H9 (cell line): Measurements from ENCODE around the gene GPR160. TPM values are rescaled to one million over a fixed set of nuclear protein-coding genes. Genes with fewer than 3 reads are reported as not detected.

ENCODE experiments used
- DNase-seq: peaks from one replicate; pipeline ENCODE4 v3.0.0-alpha.2; 2017
- H2AFZ ChIP-seq: one replicate; pipeline ENCODE4 v1.6.1; 2013; ENCODE audit warnings: mild to moderate bottlenecking, low read length, control low read depth, moderate library complexity
- H2AK5ac ChIP-seq: 2 replicates; pipeline ENCODE4 v1.6.1; 2013; ENCODE audit warnings: low read length, control low read depth, mixed read lengths; ENCODE audit not compliant: insufficient read length
- H2BK120ac ChIP-seq: one replicate; pipeline ENCODE4 v1.6.1; 2013; ENCODE audit warnings: low read depth, mild to moderate bottlenecking, low read length, control low read depth, inconsistent platforms; ENCODE audit not compliant: poor library complexity, severe bottlenecking
- H2BK12ac ChIP-seq: 2 replicates; pipeline ENCODE4 v1.6.1; 2013; ENCODE audit warnings: low read length, control low read depth, mixed read lengths, low read depth; ENCODE audit not compliant: insufficient read length
- H2BK15ac ChIP-seq: 2 replicates; pipeline ENCODE4 v1.6.1; 2013; ENCODE audit warnings: low read depth, low read length, control low read depth
- H2BK20ac ChIP-seq: one replicate; pipeline ENCODE4 v1.6.1; 2013; ENCODE audit warnings: low read depth, mild to moderate bottlenecking, low read length, control low read depth, inconsistent platforms; ENCODE audit not compliant: poor library complexity, severe bottlenecking
- H2BK5ac ChIP-seq: 2 replicates; pipeline ENCODE4 v1.6.1; 2013; ENCODE audit warnings: low read length, control low read depth, mixed read lengths; ENCODE audit not compliant: insufficient read length
- H3K14ac ChIP-seq: 2 replicates; pipeline ENCODE4 v1.6.1; 2013; ENCODE audit warnings: low read length, control low read depth; ENCODE audit not compliant: insufficient read depth
- H3K18ac ChIP-seq: 2 replicates; pipeline ENCODE4 v1.6.1; 2013; ENCODE audit warnings: low read depth, mild to moderate bottlenecking, mixed read lengths, low read length, control low read depth; ENCODE audit not compliant: insufficient read length
- H3K23ac ChIP-seq: 2 replicates; pipeline ENCODE4 v1.6.1; 2013; ENCODE audit warnings: low read length, control low read depth, mixed read lengths, low read depth; ENCODE audit not compliant: insufficient read length
- H3K23me2 ChIP-seq: 2 replicates; pipeline ENCODE4 v1.6.1; 2013; ENCODE audit warnings: low read depth, mild to moderate bottlenecking, mixed read lengths, low read length, control low read depth; ENCODE audit not compliant: insufficient read length, poor library complexity, severe bottlenecking
- H3K27ac ChIP-seq: 2 replicates; pipeline ENCODE4 v1.5.1; 2013; ENCODE audit warnings: low read length, control low read depth, mixed read lengths, low read depth; ENCODE audit not compliant: insufficient read length
- H3K27me3 ChIP-seq: 2 replicates; pipeline ENCODE4 v1.6.1; 2013; ENCODE audit warnings: low read length, control low read depth, inconsistent platforms; ENCODE audit not compliant: insufficient read depth
- H3K4ac ChIP-seq: 2 replicates; pipeline ENCODE4 v1.6.1; 2013; ENCODE audit warnings: low read depth, mild to moderate bottlenecking, control low read depth, inconsistent platforms, low read length, moderate library complexity
- H3K4me1 ChIP-seq: 2 replicates; pipeline ENCODE4 v1.6.1; 2013; ENCODE audit warnings: low read length, control low read depth, inconsistent platforms; ENCODE audit not compliant: insufficient read depth
- H3K4me2 ChIP-seq: 2 replicates; pipeline ENCODE4 v1.6.1; 2013; ENCODE audit warnings: low read length, control low read depth, mixed read lengths; ENCODE audit not compliant: insufficient read length, insufficient read depth
- H3K56ac ChIP-seq: 2 replicates; pipeline ENCODE4 v1.6.1; 2013; ENCODE audit warnings: low read depth, mild to moderate bottlenecking, mixed read lengths, low read length, control low read depth; ENCODE audit not compliant: insufficient read length
- H3K79me1 ChIP-seq: 2 replicates; pipeline ENCODE4 v1.6.1; 2013; ENCODE audit warnings: low read depth, mild to moderate bottlenecking, moderate library complexity, low read length, control low read depth, inconsistent platforms; ENCODE audit not compliant: insufficient read depth, poor library complexity, severe bottlenecking
- H3K79me2 ChIP-seq: 2 replicates; pipeline ENCODE4 v1.6.1; 2013; ENCODE audit warnings: low read length, control low read depth, inconsistent platforms; ENCODE audit not compliant: insufficient read depth
- H3K9ac ChIP-seq: 2 replicates; pipeline ENCODE4 v1.6.1; 2013; ENCODE audit warnings: low read length, control low read depth, mixed read lengths; ENCODE audit not compliant: insufficient read length; ENCODE audit errors: extremely low read depth
- H3K9me3 ChIP-seq: one replicate; pipeline ENCODE4 v1.6.1; 2013; ENCODE audit warnings: low read depth, low read length, inconsistent platforms; ENCODE audit not compliant: control insufficient read depth
- H3T11ph ChIP-seq: one replicate; pipeline ENCODE4 v1.6.1; 2013; ENCODE audit warnings: mild to moderate bottlenecking, low read length, control low read depth, inconsistent platforms
- H4K20me1 ChIP-seq: one replicate; pipeline ENCODE4 v1.6.1; 2013; ENCODE audit not compliant: control insufficient read depth, insufficient read length, insufficient read depth
- H4K5ac ChIP-seq: 2 replicates; pipeline ENCODE4 v1.6.1; 2013; ENCODE audit warnings: low read depth, mild to moderate bottlenecking, mixed read lengths, low read length, control low read depth; ENCODE audit not compliant: insufficient read length
- H4K8ac ChIP-seq: replicated peaks from 2 replicates; pipeline ENCODE4 v1.6.1; 2013; ENCODE audit warnings: low read length, control low read depth, mixed read lengths, low read depth; ENCODE audit not compliant: insufficient read length
- H4K91ac ChIP-seq: 2 replicates; pipeline ENCODE4 v1.6.1; 2013; ENCODE audit warnings: low read depth, mild to moderate bottlenecking, moderate library complexity, mixed read lengths, low read length, control low read depth; ENCODE audit not compliant: insufficient read length
- H3K27ac Mint-ChIP-seq, 3 experiments: 2 replicates in 2 of 3; 3 replicates in 1 of 3; pipeline ENCODE4 v1.8.0; 2020 to 2021; ENCODE audit warnings: mixed read lengths in 3 of 3, mild to moderate bottlenecking in 1 of 3, moderate library complexity in 1 of 3
- H3K27me3 Mint-ChIP-seq: 2 replicates; pipeline ENCODE4 v1.8.0; 2021; ENCODE audit warnings: low read depth, mild to moderate bottlenecking, moderate library complexity, mixed read lengths
- H3K36me3 Mint-ChIP-seq, 3 experiments: 2 replicates in 2 of 3; 3 replicates in 1 of 3; pipeline ENCODE4 v1.8.0; 2020 to 2021; ENCODE audit warnings: low read depth in 3 of 3, mixed read lengths in 3 of 3; ENCODE audit not compliant: insufficient read depth in 1 of 3
- H3K4me1 Mint-ChIP-seq, 2 experiments: 2 replicates each; pipeline ENCODE4 v1.8.0; 2020; ENCODE audit warnings: mixed read lengths in 2 of 2
- H3K4me3 Mint-ChIP-seq, 2 experiments: 2 replicates in 1 of 2; 3 replicates in 1 of 2; pipeline ENCODE4 v1.8.0; 2020 to 2021; ENCODE audit warnings: mild to moderate bottlenecking in 2 of 2, mixed read lengths in 2 of 2, moderate library complexity in 1 of 2
- H3K9me3 Mint-ChIP-seq, 2 experiments: 2 replicates in 1 of 2; 3 replicates in 1 of 2; pipeline ENCODE4 v1.8.0; 2020; ENCODE audit warnings: mild to moderate bottlenecking in 2 of 2, mixed read lengths in 2 of 2, moderate library complexity in 1 of 2
- CTCF ChIP-seq: fragments of 200-600 bp; sonication (generic); conservative IDR thresholded peaks from 3 replicates; pipeline ENCODE4 v1.8.0; 2021; ENCODE audit warnings: antibody characterized with exemption, mild to moderate bottlenecking
- WGBS: extraction: QIAGEN DNeasy Blood & Tissue Kit; methylation state at CpG from one replicate; pipeline ENCODE4 v1.1.7; 2013; ENCODE audit warnings: missing lambda C conversion rate, low lambda C conversion rate, mixed read lengths; ENCODE audit not compliant: insufficient read length; ENCODE audit errors: extremely low coverage; 5-methylcytosine and 5-hydroxymethylcytosine counted together
- total RNA-seq: library from RNA; stranded (reverse); gene quantifications from 2 replicates; pipeline ENCODE4 v1.2.1, GENCODE V29; 2021

GPR160 gene
- total RNA-seq, 1 experiment from 2014 or later: 14.1 TPM

- Histone ChIP-seq H3K23me2 (no peaks in the 10 kb centered on the region), H2AFZ (no peak overlapping the region), H4K20me1 (no peaks in the 10 kb centered on the region), H3T11ph (no peak overlapping the region), H3K4me1 (no peaks in the 10 kb centered on the region), H2BK20ac (no peak overlapping the region), H4K8ac (no peak overlapping the region), H3K4ac (no peak overlapping the region), H3K14ac (no peak overlapping the region), H3K27me3 (no peaks in the 10 kb centered on the region), H2BK120ac (no peak overlapping the region), H2BK12ac (no peak overlapping the region), H2BK5ac (no peak overlapping the region), H3K9me3 (no peaks in the 10 kb centered on the region), H3K9ac (no peak overlapping the region), H2AK5ac (no peak overlapping the region), H3K27ac (no peak overlapping the region), H3K56ac (no peak overlapping the region), H4K5ac (no peak overlapping the region), H4K91ac (no peak overlapping the region), H3K18ac (no peak overlapping the region), H3K79me1 (no peaks in the 10 kb centered on the region), H3K4me2 (no peak overlapping the region), H2BK15ac (no peak overlapping the region), H3K23ac (no peak overlapping the region), H3K79me2 (no peaks in the 10 kb centered on the region)
- DNase-seq: no peak
- Mint-ChIP-seq H3K36me3 (no peaks in the 10 kb centered on the region), H3K4me1 (no peaks in the 10 kb centered on the region), H3K27me3 (no peaks in the 10 kb centered on the region), H3K27ac (no peak overlapping the region; a peak in 1 of 7 replicates), H3K4me3 (no peak overlapping the region), H3K9me3 (no peaks in the 10 kb centered on the region)
- no CpG with 5 or more reads among the region's 1 CpG for WGBS
- no peak for TF ChIP-seq CTCF
Measured at GRCh38 chr3:170023165-170023564, 14.6 kb upstream of the GPR160 start.
